Kidney (tissue), 14 donors: ENCODE results near the gene NFE2L2. TPM values are rescaled to one million over a fixed set of nuclear protein-coding genes. Genes with fewer than 3 reads are reported as not detected.

Source experiments
- DNase-seq, 5 donors: peaks; one replicate each; pipeline ENCODE4 v3.0.0-alpha.2; 2013 to 2020
- FAIRE-seq: peaks from 2 replicates; lab custom pipeline; 2012; peaks lifted over from hg19 to GRCh38; lab: Jason Lieb, UNC
- H3K27ac ChIP-seq, 2 donors: one replicate each; pipeline ENCODE4 v1.7.0; 2013; ENCODE audit warnings: low read depth in 2 of 2, low read length in 2 of 2, inconsistent platforms in 1 of 2
- H3K27me3 ChIP-seq: one replicate; pipeline ENCODE4 v1.7.1; 2013; ENCODE audit warnings: low read length, inconsistent platforms; ENCODE audit not compliant: control insufficient read depth, insufficient read depth
- H3K36me3 ChIP-seq, 3 donors: one replicate each; pipeline versions ENCODE4 v1.7.0 to v1.7.1; 2013; ENCODE audit warnings: low read length in 3 of 3, control low read depth in 1 of 3, inconsistent platforms in 1 of 3; ENCODE audit not compliant: insufficient read depth in 3 of 3, control insufficient read depth in 2 of 3
- H3K4me1 ChIP-seq, 3 donors: one replicate each; pipeline versions ENCODE4 v1.7.0 to v1.7.1; 2013; ENCODE audit warnings: low read length in 3 of 3, inconsistent platforms in 1 of 3, low read depth in 1 of 3; ENCODE audit not compliant: control insufficient read depth in 2 of 3, insufficient read depth in 2 of 3
- H3K4me3 ChIP-seq, 3 donors: one replicate each; pipeline versions ENCODE4 v1.7.0 to v1.8.1; 2013; ENCODE audit warnings: low read length in 3 of 3, control low read depth in 1 of 3, inconsistent platforms in 1 of 3
- H3K9ac ChIP-seq, 3 donors: one replicate each; pipeline versions ENCODE4 v1.7.0 to v1.7.1; 2013; ENCODE audit warnings: low read length in 3 of 3, control low read depth in 1 of 3, inconsistent platforms in 1 of 3
- H3K9me3 ChIP-seq, 3 donors: one replicate each; pipeline versions ENCODE4 v1.7.0 to v1.7.1; 2013; ENCODE audit warnings: low read length in 3 of 3, control low read depth in 1 of 3, inconsistent platforms in 1 of 3; ENCODE audit not compliant: control insufficient read depth in 2 of 3, insufficient read depth in 1 of 3
- CTCF ChIP-seq: IDR thresholded peaks from 3 replicates; pipeline ENCODE4 v1.5.1; 2012; ENCODE audit warnings: mild to moderate bottlenecking, moderate library complexity, borderline replicate concordance; ENCODE audit not compliant: insufficient read depth; ENCODE audit errors: extremely low read depth
- intact Hi-C: fragments of 100-400 bp; cut with DNase I; formaldehyde crosslinking; loops from one replicate; pipeline ENCODE4 v1.11.1; 2022
- polyA plus RNA-seq: library from polyadenylated mRNA; stranded (reverse); fragments of 350-450 nt; fragmentation: Illumina TruSeq; extraction: RNeasy Lipid Tissue Mini Kit (QIAGEN cat#74804); gene quantifications from one replicate; pipeline ENCODE4 v1.2.3, GENCODE V29; 2014; ENCODE audit warnings: low read depth, low replicate concordance; ENCODE audit not compliant: insufficient read depth
- total RNA-seq: library from RNA; stranded (reverse); fragmentation: NEBNext Ultra II Directional; extraction: Animal tissue kit (Norgen Biotek cat#: 25700); gene quantifications from one replicate; pipeline ENCODE4 v1.2.1, GENCODE V29; 2021
- donor health status: control.
- donor health status: control.
- donor health status: control.
- donor health status: control.
- donor health status: control.
- donor health status: DM: yes; HTN: yes; CAD: no.
- donor health status: Normal renal cell carcinoma (clear cell type).

NFE2L2 gene
- total and polyA plus RNA-seq, 2 donors from 2014 or later = 105 to 149 TPM

- H3K27ac ChIP-seq = no peak overlapping the region
- no peak for TF ChIP-seq CTCF
- no peaks in the 10 kb centered on the region for H3K36me3 ChIP-seq
- intact Hi-C loops = no loop called here
- H3K27me3 ChIP-seq = no peaks in the 10 kb centered on the region
- H3K9me3 ChIP-seq = no peaks in the 10 kb centered on the region
- FAIRE-seq (no peak), DNase-seq (no peak)
- H3K9ac ChIP-seq = no peak overlapping the region
- peaks cover 0 to 6% (median 4%) of the 10 kb centered on the region in 3 donors for H3K4me1 ChIP-seq
- no peak overlapping the region for H3K4me3 ChIP-seq
These were observed 7.6 kb upstream of the NFE2L2 start for GRCh38 chr2:177271981-177272666.

- Histone ChIP-seq H3K9ac (no peak overlapping the region), H3K9me3 (no peaks in the 10 kb centered on the region), H3K27ac (no peak overlapping the region), H3K4me3 (no peak overlapping the region), H3K4me1 (peaks cover 2 to 10% (median 9%) of the 10 kb centered on the region in 3 donors), H3K36me3 (no peaks in the 10 kb centered on the region), H3K27me3 (no peaks in the 10 kb centered on the region)
- DNase-seq (no peak), FAIRE-seq (no peak)
- intact Hi-C loops = no loop called here
- TF ChIP-seq CTCF = no peak
These were observed 6.0 kb upstream of the NFE2L2 start for GRCh38 chr2:177270531-177270930.

- TF ChIP-seq CTCF = no peak
- DNase-seq (no peak), FAIRE-seq (no peak)
- Histone ChIP-seq H3K9ac (no peak overlapping the region), H3K27me3 (no peaks in the 10 kb centered on the region), H3K4me3 (no peak overlapping the region), H3K9me3 (no peaks in the 10 kb centered on the region), H3K4me1 (peaks cover 2 to 10% (median 9%) of the 10 kb centered on the region in 3 donors), H3K36me3 (no peaks in the 10 kb centered on the region), H3K27ac (no peak overlapping the region)
- intact Hi-C loops = no loop called here
These were observed 4.4 kb upstream of the NFE2L2 start for GRCh38 chr2:177268901-177269300.
